GM18519 (cell line): ENCODE data around the gene SSBP3.
"Not testable (repeated sequence)": the region's sequence is repeated elsewhere in the genome, so short reads cannot be mapped to it uniquely, and the experiment has no call there.

Source experiments
- ATAC-seq: cut with Tn5 transposase; IDR thresholded peaks from one replicate; pipeline ENCODE4 v1.9.1; 2021; ENCODE audit warnings: mild to moderate bottlenecking, moderate library complexity; ENCODE audit not compliant: unreplicated experiment, low FRiP score

Gene SSBP3

DNA sequence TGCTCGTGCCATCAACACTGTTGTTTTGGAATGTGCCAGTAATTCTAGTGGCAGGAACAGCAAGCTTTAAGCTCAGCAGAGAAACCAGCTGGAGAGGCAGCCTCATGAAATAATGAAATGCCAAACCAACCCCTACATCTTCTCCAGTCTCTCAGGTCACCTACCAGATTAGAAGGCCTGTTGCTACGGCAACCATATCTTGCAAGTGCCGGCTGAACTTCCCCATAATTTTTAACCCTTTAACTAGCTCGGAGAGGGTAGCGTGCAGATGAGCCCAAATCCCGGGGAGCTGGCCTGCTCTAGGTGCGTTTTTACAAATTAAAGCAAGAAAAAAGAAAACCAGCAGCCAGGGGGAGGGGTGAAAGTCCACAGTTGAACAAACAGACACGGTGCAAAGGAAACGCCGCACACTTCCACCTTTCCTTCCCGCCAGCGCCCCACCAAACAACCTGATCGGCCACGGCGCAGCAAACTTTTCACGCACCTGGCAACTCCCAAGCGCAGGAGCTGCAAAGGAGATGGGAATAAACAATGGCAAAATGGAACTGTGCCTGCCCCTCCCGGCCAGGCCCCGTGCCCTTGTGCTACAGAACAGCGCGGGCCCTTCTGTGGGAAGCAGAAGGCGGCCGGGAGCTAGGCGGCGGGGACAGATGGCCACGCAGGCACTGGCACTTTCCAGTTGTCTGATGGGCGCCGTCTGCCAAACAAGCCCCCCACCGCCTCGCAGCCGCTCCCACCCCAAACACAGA is 50.1 kb downstream of the SSBP3 start:
- no peak for ATAC-seq

DNA sequence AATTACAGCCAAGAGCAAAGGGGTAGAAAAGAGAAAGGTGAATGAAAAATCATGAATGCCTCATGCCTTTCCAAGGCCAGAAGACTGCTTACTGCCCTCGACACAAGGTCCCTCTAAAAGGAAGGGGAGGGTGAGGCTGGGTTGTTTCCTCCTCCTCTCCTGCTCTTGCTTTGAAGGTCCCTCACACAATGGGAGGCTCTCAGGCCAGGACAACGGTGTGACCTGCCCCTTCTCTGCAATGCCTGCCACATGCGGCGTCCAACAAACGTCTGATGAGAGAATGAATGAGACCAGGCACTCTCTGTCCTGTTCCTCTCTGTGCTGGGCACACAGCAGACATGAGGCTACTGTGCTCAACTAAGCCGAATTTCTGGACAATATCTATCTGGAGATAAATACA is 51.3 kb downstream of the SSBP3 start:
- ATAC-seq = no peak

DNA sequence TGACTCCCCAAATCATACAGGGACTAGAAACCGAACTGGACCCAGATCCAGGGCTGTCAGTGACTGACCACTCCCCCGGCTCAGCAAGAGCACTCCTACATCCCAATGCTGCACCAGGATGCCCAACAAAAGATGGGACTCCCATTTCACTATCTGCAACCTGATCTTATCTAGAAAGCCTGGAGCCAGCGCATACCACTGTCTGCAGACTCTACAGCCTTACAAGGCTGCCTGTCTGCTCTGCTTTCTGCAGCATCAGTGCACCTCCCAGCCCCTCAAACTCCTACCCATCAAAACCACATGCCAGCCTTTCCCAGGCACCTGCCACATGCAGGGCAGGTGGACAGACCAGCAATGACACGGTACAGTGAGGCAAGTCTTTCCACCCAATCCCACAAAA is 52.2 kb downstream of the SSBP3 start:
- no peak for ATAC-seq

DNA sequence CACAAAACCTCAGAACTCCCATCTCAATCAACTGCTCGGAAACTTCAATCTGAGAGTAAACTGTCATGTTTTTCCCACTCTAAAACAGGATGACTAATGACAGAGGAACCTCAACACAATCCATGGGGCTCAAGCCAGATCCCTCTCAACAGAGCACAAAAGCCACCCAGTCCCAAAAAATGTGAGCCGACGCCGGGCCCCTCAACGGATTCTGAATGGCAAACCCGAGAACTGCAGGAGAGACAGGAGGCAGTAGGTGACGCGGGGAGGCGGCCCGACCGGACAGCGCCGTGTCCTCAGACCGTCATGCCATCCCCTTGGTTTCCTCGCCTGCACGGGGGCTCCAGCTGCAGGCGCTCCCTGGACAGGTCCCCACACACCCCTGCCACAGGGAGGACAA is 53.4 kb downstream of the SSBP3 start:
- ATAC-seq = no peak

DNA sequence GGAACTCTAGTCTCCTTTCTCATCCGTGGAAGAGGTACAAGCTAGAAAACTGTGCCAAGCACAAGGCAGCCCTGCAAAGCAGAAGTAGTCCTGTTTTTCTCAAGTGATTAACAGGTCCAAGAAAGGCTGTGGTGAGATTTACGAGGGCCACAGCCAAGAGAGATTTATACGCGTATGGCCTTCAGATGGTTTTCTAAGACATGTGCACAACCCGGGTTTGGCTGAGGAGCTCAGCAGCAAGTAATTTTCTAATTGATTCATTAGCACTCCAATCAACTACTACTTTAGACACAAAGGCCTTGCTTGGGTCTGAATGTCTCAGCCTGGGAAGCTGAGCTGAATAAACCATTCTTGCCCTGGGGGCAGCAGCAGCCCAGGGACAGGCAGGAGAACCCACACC is 55.8 kb downstream of the SSBP3 start:
- ATAC-seq = no peak

DNA sequence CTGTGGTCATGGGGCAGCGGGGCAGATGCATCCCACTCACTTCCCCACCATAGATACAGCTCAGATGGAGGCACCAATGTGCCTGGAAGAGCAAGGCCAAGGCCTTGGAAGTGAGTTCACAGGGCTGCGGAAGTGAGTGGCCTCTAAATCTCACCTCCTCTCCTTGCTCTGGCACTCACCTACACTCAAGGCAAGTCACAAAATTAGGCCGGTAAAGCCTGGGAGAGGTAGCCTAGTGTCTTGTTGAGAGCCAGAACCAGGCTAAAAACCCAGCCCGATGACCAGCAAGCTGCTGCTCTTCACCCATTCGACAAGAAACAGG is 57.5 kb downstream of the SSBP3 start:
- no peak for ATAC-seq

DNA sequence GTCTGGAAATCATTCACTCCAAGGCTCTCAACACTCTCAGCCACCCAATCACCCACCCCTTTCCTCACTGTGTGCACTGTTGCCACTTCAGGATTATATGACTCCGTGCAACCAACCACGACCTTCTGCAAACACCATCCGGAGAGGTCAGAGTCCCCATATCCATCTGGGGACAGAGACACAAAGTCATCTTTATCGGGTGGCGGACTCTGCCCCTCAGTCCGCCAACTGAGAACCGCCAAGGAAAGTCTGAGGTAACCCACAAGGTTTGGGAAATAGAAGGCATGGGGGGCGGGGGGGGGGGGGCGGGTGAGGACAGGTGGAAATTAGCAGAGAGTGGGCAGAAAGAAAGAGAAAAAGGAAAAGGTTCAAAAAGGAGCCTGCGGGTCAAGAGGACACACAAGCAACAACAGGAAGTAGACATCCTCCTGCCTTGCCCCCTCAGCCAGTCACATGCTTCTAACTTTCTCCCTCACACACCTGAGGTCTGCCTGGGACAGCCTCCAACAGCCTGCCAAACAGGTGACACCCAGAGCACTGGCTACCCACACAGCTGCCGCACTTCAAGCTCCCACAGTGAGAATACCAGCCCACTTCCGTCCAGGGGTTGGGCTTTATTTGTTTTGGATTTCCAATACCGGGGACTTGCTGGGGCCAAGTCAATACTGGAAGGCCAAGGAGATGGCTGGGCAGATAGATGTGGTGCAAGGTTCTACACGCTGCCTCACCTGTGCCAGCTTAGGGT is 58.1 kb downstream of the SSBP3 start:
- no peak for ATAC-seq

DNA sequence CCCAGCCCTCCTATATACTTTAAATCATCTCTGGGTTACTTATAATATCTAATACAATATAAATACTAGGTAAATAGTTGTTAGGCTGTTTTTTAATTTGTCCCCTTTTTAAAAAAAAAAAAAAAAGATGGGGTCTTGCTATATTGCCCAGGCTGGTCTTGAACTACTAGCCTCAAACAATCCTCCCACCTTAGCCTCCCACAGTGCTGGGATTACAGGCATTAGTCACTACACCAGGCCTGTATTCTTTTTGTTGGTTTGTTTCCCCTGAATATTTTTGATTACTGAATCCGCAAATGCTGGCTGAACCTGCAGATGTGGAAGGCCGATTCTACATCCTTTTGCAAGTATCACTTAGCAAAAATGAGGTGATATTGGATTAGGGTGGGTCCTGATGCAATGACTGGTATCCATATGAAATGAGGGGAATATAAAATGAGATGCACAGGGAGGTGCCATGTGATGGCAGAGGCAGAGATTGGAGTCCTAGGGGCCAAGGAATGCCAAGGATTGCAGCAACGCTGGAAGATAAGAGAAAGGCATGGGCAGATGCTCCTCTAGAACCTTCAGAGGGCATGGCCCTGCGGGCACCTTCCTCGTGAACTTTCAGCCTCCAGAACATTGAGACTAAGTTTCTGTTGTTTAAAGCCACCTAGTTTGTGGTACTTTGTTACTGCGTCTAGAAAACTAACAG is 58.8 kb downstream of the SSBP3 start:
- no peak for ATAC-seq

DNA sequence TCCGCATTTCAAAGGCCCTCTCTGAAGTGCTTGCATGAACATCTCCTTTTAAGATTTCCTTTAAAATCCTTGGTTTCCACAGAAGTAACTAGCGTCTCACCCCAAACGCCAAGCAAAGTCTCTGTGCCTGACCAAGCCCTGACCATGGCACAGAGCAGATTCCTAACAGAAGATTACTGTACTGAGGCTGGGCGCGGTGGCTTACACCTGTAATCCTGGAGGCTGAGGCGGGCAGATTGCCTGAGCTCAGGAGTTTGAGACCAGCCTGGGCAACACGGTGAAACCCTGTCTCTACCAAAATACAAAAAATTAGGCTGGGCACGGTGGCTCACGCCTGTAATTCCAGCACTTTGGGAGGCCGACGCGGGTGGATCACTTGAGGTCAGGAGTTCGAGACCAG is 60.6 kb downstream of the SSBP3 start:
- ATAC-seq = not testable (repeated sequence)

DNA sequence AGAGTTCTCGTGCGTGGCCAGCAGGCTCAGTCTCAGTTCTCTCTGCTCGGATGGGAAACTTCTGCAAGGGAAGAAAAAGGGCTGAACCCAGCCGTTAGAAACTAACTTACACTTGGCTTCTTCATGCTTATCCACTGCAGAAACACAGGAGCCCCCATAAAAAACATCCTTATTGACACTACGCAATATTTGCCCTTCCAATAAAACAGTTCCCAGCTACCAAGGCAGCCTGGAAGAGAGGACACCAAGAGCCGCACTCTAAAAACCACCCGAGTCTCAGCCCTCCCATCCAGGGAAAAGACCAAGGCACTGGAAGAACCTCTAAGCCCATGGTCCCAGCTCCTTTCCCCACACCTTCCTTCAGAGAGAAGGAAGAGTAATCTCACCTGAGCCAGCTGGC is 61.1 kb downstream of the SSBP3 start:
- no peak for ATAC-seq

DNA sequence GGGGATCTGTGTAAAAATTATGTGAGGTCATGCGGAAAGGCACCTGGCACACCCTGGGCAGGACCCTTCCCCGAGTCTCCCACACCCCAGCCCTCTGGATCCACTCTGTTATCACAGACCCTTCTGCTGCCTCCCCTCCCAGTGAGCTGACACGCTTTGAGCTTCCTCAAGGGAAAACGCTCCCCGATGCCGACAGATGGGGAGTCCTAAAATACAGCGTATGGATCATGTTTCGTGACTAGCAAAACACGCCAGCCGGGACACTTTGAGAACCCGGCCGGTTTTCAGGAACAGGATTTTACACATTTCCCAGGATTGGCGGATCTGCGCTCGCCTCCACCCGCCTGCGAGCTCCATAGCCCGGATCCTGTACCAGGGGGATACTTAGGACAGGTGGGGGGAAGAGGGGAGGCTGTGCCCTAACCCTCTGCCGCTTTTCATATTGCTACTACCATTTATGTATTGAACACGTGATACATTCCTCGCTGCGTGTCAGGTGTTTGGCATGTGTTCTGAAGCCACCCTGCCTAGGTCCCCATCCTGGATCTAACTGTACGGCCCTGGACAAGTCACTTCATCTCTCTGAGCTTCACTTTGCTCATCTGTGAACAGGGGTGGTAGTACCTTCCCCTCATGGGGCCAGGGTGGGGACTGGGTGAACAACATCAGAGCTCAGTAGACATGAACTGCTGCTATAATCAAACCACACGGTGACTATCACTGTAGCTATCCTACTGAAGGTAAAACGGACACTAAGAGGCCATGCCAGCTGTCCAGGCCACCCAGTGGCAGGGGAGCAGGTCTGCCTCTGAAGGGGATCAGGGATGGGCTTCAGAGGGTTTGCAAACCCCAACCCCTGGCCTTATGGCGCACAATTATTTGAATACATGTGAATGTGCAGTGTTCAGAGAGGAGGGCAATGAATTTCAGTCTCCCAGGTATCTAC is 63.2 kb downstream of the SSBP3 start:
- no peak for ATAC-seq

DNA sequence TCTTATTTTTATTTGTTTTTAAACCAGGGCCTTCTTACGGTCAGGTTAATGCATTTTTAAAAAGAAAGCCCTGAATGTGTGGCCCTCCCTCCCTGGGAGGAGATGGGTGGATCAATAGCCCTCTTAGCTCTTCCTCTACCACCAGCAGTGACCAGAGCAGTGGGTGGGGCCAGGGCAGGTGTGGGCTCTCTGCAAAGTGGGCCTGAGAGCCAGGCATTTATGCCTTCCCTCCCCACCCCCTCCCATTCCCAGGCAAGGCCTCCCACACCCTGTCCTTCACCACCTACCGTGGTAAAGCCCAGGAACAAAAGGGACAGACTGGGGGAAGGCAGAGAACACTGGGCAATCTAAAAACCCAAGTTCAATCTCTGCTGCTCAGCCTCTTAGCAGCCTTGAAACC is 63.9 kb downstream of the SSBP3 start:
- no peak for ATAC-seq

DNA sequence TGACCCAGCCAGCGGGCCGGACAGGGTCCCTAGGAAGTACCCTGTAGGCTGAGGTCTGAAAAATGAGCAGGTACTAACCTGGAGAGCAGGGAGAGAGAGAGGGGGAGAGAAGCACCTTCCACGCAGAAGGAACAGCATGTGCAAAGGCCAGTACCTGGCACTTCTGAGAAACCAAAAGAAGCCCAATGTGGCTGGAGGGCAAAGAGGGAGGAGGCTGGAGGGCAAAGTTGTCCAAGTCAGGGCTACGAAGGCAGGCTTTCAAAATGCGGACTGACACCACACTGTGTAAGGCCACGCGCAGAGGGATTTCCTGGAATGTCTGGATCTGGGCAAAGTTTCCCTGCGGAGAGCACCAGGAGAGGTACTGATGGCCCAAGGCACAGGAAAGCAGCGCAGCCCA is 64.4 kb downstream of the SSBP3 start:
- no peak for ATAC-seq

DNA sequence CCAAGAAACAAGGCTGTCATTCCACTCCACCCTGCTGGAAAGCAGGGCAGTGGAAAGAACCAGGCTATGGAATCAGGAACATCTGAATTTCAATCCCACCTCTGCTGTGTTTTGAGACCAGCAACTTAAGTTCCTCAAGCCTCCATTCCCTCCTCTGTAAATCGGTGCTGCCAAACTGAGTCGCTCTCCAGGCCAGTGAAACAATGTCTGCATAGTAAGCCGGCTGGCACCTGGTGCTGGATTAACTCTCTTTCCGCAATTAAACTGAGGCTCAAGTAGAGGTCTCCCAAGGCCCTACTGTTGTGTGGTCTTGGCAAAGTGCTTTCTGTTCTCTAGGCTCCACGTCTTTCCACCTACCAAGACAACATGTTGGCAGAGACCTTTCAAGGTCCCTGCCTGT is 65.3 kb downstream of the SSBP3 start:
- no peak for ATAC-seq

DNA sequence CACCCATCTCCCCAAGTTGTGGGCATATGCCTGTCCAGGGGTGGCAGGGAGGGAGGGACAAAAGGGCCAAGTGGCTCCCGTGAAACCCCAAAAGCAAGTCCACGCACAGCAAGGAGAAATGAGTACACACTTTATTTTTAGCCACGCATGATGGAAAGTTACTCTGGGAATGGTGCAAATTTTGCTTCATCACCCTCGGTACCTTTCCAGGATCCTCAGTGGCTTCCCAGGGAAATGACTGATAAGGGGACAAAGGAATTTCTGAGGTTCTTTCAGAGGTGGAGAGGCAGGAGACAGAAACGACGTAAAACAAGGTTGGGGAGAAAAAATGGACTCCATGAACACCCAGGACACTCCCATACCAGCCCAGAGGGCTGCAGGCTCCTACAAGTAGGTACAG is 65.8 kb downstream of the SSBP3 start:
- ATAC-seq = no peak

DNA sequence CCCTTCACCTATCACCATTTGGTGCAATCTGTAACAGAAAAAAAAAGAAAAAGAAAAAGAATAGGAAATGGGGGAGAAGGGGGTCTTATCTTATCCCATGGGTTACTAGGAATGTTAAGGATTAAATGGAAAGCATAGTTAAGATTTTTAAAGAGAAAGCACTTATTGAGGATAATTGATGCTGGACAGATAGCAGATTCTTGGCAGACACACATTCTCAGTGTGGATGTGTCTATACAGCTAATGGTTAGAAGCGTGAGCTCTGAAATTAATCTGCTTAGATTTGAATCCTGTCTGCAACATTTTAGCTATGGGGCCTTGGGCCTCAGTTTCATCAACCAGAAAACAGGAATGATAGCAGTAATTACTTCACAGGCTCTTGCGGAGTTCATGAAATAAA is 67.1 kb downstream of the SSBP3 start:
- ATAC-seq = no peak

DNA sequence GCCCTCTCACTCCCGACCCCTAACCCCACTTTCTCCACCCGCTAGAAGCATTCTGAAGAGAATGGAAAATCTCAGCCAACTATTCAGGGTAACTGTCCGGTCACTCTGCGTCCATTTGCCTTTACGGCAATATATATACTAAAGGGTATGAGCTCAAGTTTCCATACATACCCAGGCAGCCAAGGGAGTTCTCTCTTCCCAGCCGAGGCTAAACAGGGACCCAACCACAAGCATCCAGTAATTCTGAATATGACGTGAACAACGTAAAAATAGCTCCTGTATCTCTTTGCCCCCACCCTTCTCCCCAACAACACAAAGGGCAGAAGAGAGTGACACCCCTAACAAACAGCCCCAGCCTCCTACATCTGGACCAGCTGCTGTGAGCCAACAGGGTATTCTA is 67.7 kb downstream of the SSBP3 start:
- ATAC-seq = no peak

DNA sequence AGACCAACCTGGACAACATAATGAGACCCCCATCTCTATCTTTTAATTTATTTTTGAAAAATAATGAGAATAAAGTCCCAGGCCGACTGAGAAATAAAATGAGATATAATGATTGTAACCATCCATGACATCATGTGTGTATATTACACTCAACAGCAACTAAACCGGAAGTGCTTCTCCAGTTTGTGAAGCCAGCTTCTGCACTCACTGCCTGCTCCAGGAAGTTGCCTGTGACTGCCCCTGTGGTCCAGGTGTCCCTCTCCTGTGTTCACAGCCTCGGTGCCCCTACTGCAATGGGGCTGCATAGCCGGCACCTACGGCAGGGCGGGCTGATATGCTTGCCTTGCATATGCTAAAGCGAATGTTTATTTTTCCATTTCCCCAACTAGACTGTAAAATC is 68.3 kb downstream of the SSBP3 start:
- ATAC-seq = no peak

DNA sequence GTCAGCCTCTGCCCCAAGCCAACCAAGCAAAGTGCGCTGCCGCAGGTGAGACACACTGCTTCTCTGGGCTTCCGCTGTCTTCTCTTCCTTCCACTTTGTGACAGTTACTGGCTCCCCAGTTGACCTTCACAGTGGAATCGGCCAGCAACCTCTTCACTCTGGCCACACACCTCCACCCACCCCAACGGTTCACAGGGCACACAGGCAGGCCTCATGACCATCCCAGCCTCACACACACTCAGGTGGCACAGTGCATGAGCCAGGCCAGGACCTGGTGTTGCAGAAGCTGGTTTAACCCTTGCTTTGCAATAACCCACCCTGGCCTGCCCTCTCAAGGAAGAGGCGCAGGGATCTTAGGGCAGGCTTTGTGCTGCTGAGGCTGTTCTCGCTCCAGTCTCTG is 69.2 kb downstream of the SSBP3 start:
- no peak for ATAC-seq

DNA sequence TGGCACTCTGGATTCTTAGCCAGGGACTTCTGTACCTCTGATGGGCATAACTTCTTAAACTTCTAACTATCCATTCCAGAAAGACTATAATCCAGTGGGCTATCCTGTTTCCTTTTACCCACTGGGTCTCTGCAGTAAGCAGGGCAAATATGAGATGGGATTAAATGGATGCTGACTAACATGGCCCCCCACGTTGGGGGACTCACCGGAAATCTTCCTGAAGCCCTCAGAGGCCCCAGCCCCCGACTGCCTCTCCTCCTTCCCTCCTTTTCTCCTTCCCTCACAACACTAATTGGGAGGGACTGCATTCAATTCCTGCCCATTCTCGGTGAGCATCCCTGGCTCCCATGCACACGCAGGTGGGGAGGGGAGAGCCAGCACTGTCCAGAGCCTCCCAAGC is 70.1 kb downstream of the SSBP3 start:
- no peak for ATAC-seq

DNA sequence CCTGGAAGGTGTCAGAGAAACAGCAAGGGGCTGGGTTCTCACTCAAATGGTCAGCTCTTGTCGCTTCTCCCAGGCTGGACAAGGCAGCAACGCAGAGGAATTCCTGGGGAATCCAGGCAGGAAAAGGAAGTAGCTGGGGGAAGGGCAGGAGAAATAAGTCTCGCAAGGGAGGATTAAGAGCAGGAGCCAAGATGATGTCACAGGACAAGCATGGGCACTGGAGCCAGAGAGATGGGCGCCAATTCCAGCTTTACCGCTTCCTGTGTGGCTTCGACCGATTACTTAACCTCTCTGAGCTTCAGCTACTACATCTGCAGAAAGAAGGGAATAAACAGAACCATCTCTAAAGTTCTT is 70.5 kb downstream of the SSBP3 start:
- ATAC-seq = no peak
